BJ (cell line): ENCODE measurements around the gene RAB27A. TPM values are rescaled to one million over a fixed set of nuclear protein-coding genes. Genes with fewer than 3 reads are reported as not detected.

Experiments
- CTCF ChIA-PET: fragments of 350-600 bp; formaldehyde crosslinking; extraction: SDS; loops from one replicate; lab custom pipeline; 2021; ENCODE audit warnings: antibody characterized with exemption, inconsistent platforms; lab: Yijun Ruan, JAX
- POLR2A ChIA-PET: fragments of 300-600 bp; sonication (Branson Sonifier 250); formaldehyde crosslinking; extraction: SDS; loops from one replicate; lab custom pipeline; 2021; ENCODE audit warnings: antibody characterized with exemption; lab: Charles Lee
- DNase-seq: peaks from one replicate; pipeline ENCODE4 v3.0.0-alpha.2; 2011; ENCODE audit warnings: low read depth
- H3K27me3 ChIP-seq: 2 replicates; pipeline ENCODE4 v1.6.0; 2011; ENCODE audit warnings: low read length; ENCODE audit not compliant: control insufficient read depth, insufficient read depth
- H3K36me3 ChIP-seq: 2 replicates; pipeline ENCODE4 v1.5.1; 2011; ENCODE audit warnings: low read length; ENCODE audit not compliant: control insufficient read depth, insufficient read depth
- H3K4me3 ChIP-seq: 2 replicates; pipeline ENCODE4 v1.5.1; 2011; ENCODE audit warnings: low read depth, mild to moderate bottlenecking, control low read depth, low read length
- polyA plus RNA-seq: library from polyadenylated mRNA; depleted of rRNA; stranded (reverse); fragments of >200 nt; gene quantifications from 2 replicates; pipeline ENCODE4 v1.2.3, GENCODE V29; 2011
- TF ChIP-seq, protein P1 (sequence below): IDR thresholded peaks from 2 replicates; pipeline ENCODE4 v1.5.1; 2011; ENCODE audit warnings: low read depth, mild to moderate bottlenecking, control low read depth, inconsistent platforms, low read length, moderate library complexity; ENCODE audit not compliant: insufficient read depth

RAB27A gene
- polyA plus RNA-seq, 1 experiment, result 12.1 TPM

DNA sequence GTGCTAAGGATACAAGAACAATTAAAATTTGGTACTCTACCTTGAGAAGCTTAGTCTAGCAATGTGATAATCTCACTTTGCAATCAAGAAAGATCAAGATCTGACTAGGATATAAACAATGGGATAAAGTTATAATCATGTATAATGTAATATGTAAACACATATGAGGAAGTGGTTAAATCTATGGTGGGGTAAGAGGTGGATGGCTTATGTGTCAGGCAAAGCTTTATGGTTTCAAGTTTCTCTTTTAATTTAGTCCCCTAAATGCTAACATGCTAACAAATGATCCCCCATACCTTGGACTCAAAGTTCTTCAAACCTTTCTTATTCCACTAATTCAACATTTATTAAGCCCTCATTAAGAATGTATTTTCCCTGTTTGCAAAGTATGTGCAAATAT is 95.4 kb downstream of the RAB27A start:
- Histone ChIP-seq H3K4me3 (no peak overlapping the region), H3K27me3 (no peaks in the 10 kb centered on the region), H3K36me3 (peaks cover 5% of the 10 kb centered on the region)
- ChIA-PET POLR2A (no interaction called here), CTCF (interaction anchor here (0.7 to 1.1 kb wide), 2 partner anchors 9 to 27 kb away, joined by 3 read pairs; no protein-coding TSS in a partner anchor)
- DNase-seq, result no peak
- TF ChIP-seq, protein P1, sequence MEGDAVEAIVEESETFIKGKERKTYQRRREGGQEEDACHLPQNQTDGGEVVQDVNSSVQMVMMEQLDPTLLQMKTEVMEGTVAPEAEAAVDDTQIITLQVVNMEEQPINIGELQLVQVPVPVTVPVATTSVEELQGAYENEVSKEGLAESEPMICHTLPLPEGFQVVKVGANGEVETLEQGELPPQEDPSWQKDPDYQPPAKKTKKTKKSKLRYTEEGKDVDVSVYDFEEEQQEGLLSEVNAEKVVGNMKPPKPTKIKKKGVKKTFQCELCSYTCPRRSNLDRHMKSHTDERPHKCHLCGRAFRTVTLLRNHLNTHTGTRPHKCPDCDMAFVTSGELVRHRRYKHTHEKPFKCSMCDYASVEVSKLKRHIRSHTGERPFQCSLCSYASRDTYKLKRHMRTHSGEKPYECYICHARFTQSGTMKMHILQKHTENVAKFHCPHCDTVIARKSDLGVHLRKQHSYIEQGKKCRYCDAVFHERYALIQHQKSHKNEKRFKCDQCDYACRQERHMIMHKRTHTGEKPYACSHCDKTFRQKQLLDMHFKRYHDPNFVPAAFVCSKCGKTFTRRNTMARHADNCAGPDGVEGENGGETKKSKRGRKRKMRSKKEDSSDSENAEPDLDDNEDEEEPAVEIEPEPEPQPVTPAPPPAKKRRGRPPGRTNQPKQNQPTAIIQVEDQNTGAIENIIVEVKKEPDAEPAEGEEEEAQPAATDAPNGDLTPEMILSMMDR, result no peak

DNA sequence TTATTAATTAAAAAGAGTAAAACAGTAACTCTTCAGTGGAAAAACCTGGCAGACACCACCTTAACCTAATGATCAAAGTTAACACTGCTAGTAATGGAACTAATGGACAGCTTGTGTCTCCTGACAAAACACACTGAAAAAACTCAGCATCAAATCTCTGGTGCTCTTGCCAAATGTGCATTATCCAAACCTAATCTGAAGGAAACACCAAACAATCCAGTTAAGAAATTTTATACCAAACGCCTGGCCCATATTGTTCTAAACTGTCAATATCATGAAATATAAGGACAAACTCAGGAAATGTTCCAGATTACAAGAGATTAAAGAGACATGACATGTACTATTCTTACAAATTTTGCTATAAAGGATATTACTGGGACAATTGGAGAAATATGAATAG is 103.3 kb downstream of the RAB27A start:
- Histone ChIP-seq H3K4me3 (no peak overlapping the region), H3K36me3 (peaks cover 6% of the 10 kb centered on the region), H3K27me3 (no peaks in the 10 kb centered on the region)
- TF ChIP-seq, protein P1, result no peak
- POLR2A ChIA-PET, result no interaction called here
- CTCF ChIA-PET, result interaction anchor here (1.2 kb wide), 1 partner anchor 12 kb away, joined by 4 read pairs; no protein-coding TSS in a partner anchor
- DNase-seq, result no peak

DNA sequence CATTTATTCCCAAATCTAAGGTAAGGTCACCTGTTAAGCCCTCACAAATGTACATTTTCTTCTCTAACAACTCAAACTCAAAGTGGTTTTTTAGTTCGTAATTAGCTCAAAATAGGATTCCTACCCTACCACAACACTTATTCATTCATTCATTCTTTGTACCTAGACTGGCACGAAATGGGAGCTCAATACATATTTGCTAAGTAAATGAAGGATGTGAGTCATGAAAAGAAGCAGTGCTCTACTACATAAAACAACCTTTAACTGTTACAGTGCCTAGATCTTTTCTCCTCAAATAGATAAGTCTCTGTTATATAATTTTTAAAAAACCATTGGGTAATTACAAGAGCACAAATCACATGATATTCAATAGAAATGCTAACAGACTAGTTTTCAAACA is 105.9 kb downstream of the RAB27A start:
- CTCF ChIA-PET, result interaction anchor here (0.8 to 1.3 kb wide), 2 partner anchors 13 to 16 kb away, joined by 3 to 6 read pairs; partner anchors contain the start of gene RSL24D1
- POLR2A ChIA-PET, result no interaction called here
- no peak overlapping the region for H3K4me3 ChIP-seq
- H3K36me3 ChIP-seq, result peaks cover 6% of the 10 kb centered on the region
- H3K27me3 ChIP-seq, result no peaks in the 10 kb centered on the region
- no peak for DNase-seq
- TF ChIP-seq, protein P1, result no peak

DNA sequence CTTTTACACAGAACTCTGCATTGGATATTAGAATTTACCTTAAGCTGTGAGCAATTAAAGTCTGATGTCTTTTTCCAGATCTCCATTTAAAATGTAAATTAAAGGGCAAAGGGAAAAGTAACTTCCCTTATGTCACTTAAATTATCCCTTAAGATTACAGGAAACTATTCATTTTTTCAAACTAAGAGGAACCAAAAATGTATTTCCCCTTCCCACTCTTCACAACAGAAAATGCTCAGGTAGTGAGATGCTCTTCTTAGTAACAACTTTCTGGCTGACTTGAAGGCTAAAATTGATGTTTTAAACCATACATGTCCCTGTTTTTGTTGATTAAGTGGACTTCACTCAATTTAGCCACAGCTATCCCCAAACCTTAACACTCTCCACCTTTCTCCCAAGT is 110.5 kb downstream of the RAB27A start:
- ChIA-PET POLR2A (no interaction called here), CTCF (interaction anchor here (1.1 to 2.0 kb wide), 4 partner anchors 10 to 13 kb away, joined by 3 to 13 read pairs (median 4); no protein-coding TSS in a partner anchor)
- no peak for DNase-seq
- no peaks in the 10 kb centered on the region for H3K27me3 ChIP-seq
- peaks cover 4% of the 10 kb centered on the region; the same call in 1 of the 2 replicates for H3K36me3 ChIP-seq
- no peak overlapping the region for H3K4me3 ChIP-seq
- TF ChIP-seq, protein P1, result no peak

DNA sequence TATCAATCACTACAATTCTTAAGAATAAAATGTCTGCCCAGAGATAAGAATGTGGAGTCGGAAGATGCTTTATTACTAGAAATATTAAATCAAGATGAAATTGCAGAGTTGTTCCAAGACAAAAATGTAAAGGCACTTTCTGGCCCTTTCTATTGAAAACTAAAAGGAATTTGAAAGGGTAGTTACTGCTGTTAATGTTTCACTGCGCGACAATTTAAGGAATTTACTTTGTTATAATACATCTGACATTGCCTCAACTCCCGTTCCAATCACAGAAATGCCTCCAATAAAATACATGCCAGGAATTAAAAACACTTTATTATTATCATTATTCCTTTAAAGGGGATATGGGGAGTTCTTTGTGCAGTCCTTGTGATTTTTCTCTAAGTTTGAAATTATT is 119.3 kb downstream of the RAB27A start:
- H3K36me3 ChIP-seq, result no peaks in the 10 kb centered on the region; the same call in 1 of the 2 replicates
- H3K27me3 ChIP-seq, result no peaks in the 10 kb centered on the region
- ChIA-PET POLR2A (no interaction called here), CTCF (interaction anchor here (0.6 kb wide), 1 partner anchor 26 kb away, joined by 3 read pairs; no protein-coding TSS in a partner anchor)
- no peak overlapping the region for H3K4me3 ChIP-seq
- TF ChIP-seq, protein P1, result no peak
- no peak for DNase-seq
